Fibroblast of peridontal ligament (primary cell): ENCODE measurements around the gene PI4K2A.
"Not testable (repeated sequence)": the region's sequence is repeated elsewhere in the genome, so short reads cannot be mapped to it uniquely, and the experiment has no call there.

Experiments
- DNase-seq: peaks from one replicate; pipeline ENCODE4 v3.0.0-alpha.2; 2010; ENCODE audit errors: extremely low read depth

The PI4K2A gene

DNA sequence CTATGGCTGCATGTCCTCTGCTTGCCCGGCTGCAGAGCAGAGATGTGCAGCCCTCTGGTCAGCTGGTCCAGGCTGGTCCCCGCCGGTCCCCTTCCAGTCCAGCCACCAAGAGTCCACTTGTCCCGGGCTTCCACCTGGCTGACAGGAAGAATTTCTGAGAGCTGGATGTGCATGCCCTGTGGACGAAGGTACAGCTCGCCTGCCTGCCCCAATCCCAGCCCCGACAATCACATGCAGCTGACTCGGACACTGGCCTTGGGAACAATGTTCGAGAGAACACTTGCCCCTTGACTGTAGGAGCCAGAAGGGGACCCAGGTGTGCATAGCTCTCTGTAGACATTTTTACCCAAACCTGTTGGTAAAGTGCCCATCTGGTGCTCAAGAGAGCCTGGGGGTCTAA lies 34.8 kb downstream of the PI4K2A start:
- DNase-seq: no peak

DNA sequence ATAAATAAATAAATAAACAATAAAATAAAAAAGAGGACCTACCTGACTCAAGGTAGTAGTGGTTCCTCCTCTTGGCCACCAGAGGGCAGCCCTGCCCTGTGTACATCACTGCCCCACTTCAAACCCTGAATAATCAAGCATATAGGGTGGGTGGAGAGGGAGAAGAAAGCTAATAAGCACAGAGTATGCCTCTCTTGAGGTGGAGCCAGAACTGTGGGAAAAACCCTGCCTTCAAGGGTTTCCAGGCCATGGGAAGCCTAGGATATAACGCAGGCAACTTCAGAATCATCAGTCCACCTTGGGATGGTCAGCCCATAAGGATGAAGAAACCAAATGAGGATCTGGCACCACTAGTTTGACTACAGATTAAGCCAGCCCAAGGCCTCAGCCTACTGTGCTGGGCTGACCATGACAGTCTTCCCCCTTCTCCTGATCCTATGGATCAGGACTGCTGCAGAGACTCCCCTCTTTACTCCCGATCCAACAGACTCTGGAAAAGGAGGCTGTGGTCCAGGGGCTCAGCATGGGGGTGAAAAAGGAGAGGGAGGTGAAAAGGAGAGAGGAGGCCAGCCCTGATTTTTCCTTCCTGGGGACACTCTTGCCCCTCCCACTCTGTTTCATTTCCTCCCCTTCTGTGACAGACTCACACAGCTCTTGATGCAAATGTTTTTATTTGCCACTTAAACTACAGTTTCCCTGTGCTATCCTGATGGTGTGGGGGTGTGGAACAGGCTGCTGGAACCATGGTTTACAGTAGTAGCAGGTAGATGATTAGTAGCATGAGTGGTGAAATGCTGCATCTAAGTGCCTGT lies 36.5 kb downstream of the PI4K2A start:
- DNase-seq: peak; percentile 66

DNA sequence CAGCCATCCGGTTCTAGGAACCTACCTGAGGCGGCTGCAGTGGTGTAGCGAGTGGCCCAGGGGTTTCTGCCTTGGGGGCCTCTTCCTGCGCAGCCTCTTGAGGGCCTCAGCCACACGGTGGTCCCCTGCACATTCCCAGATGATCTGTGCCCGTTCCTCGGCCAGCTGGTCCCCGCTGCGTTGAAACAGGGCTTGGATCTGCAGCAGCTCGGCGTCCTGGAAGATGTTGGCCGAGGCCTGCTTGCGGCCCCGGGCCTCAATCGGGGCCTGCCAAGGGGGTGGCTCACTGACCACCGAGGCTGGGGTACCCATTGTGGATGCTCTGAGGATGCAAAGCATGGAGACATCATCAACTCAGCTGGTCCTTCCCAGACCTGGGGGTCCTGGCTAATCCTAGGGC lies 39.1 kb downstream of the PI4K2A start:
- no peak for DNase-seq

DNA sequence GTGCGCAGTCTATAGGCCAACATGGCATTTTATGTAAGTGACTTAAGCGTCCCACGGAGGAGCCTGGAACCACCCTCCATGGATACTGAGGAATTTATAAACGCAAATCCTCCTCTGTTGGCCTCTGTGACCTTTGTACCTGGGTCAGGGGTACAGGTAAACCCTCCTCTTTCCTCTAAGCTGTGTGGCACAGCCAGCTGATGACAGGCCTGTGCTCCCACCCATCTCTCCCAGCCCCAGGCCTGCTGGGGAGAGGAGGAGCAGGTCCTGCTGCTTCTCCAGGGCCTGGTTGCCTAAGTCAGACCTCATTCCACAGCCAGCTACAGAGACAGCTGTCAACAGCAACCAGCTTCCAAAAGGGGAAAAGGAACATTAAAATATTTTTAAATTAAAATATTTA lies 41.6 kb downstream of the PI4K2A start:
- no peak for DNase-seq

DNA sequence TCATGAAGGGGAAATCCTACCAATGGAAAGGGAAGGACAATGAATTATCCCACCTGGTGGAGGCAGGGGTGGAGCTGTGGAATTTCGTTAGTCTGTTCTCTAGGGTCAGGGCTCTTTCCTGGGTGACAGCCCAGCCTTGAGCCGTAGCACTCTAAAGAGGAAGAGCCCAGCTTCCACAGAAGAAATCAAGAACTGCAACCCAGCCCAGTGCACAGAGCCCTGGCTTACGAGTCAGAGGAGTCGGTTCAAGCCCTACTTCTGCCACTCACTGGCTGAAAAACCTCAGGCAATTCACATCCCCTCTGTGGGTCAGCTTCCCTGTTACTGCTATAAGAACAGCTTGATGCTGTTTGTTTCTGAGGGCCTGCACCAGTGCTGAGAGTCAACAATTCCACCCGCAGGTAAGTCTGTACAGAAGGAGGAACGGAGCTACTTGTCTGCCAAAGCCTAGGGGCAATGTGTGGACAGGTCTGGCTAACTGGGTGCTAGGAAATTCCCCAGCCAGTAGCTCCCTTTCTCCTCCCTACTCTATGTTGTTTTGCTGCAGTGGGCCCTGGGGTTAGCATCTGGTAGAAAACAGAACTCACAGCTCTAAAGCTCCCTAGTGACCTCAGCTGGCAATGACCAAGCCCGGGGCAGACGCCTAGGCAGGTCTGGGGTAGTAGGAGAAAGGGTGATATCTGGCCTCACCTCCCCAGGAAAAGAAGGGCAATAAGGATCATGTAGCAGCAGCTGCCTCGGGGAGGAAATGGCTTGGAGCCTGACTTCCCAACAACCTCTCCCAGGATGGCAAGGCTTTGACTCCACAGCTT lies 43.3 kb downstream of the PI4K2A start:
- DNase-seq: peak; percentile 42

DNA sequence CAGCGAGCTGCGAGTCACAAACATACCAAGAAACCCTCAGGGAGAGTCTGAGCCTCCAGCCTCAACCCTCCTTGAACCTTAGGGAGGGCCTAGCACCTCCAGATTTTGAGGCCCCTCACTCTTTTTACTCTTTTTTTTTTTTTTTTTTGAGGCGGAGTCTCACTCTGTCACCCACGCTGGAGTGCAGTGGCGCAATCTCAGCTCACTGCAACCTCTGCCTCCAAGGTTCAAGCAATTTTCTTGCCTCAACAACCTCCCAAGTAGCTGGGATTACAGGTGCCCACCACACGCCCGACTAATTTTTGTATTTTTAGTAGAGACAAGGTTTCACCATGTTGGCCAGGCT lies 43.9 kb downstream of the PI4K2A start:
- DNase-seq: not testable (repeated sequence)

DNA sequence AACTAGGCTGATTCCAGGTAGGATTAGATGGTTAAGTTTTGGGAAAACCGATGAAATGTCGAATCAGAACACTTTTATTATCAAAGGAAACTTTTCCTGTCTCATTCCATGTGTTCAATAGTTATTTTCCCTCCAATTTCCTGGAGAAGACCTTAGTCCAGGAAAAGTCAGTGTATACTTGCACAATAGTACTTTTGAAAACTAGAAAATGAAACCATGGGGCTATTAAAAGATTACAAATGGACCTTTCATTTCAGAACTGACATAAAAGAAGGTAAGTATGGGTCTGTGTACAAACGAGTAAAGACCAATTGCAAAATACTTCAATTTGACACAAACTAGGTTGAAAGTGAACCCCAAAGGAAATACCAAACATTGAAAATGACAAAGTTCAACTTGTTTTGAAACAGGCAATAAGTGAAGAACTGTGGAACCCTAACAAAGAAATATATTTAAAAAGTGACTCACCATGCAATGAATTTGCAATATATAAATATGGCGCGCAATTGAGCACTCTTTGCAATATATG lies 44.5 kb downstream of the PI4K2A start:
- DNase-seq: peak; percentile 40

DNA sequence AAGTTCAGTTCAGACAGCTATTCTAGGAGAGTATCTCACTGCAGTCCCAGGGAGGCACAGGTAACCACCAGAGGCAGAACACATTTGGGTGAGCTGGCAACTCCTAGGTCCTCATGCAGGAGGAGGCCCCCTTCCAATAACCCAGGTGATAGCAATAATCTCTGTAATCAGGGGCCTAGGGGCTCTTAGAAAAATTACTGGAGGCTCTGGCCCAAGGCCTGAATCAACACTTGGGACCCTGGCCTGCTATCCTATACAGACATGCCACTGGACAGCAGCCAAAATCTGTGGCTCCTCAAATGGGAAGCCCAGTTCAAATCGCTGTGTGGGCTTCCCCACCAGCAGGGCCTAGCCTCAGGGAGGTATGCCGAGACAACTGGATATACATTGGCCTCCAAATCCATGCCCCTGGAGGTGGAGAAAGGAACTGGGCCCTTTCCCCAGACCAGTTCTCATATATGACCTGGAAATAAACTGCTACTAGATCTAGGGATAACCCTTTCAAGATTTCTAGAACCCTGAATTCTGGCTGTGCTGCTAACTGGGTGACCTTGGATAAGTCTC lies 45.0 kb downstream of the PI4K2A start:
- peak; percentile 51 for DNase-seq

DNA sequence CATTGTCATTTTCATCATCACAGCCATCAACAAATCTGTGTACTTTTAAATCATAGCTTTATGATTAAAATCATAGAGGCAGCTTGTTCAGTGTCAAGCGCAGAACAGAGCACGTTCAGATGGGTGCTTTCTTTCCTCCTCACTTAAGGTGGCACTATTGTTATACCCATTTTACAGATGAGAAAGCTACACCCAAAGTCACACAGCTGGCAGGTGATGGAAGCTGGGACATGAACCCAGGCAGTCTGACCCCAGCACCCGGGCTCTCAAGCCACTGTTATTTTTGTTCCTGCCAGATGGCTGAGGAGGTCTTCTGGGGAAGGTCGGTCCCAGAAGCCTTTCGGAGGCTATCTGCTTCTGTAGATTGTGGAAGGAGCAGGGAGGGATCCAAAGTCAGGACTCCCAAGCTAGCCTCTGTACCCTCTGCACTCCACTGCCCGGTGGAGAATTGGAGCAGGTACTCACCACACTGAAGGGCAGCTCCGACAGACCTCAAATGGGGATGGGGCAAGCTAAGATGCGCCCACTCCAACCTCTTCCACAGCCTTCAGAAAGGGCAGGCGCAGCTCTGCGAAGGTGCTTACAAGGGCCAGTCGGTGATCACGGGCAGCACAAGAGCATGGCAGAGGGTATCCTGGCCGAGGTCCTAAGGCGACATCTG lies 46.0 kb downstream of the PI4K2A start:
- DNase-seq: no peak

DNA sequence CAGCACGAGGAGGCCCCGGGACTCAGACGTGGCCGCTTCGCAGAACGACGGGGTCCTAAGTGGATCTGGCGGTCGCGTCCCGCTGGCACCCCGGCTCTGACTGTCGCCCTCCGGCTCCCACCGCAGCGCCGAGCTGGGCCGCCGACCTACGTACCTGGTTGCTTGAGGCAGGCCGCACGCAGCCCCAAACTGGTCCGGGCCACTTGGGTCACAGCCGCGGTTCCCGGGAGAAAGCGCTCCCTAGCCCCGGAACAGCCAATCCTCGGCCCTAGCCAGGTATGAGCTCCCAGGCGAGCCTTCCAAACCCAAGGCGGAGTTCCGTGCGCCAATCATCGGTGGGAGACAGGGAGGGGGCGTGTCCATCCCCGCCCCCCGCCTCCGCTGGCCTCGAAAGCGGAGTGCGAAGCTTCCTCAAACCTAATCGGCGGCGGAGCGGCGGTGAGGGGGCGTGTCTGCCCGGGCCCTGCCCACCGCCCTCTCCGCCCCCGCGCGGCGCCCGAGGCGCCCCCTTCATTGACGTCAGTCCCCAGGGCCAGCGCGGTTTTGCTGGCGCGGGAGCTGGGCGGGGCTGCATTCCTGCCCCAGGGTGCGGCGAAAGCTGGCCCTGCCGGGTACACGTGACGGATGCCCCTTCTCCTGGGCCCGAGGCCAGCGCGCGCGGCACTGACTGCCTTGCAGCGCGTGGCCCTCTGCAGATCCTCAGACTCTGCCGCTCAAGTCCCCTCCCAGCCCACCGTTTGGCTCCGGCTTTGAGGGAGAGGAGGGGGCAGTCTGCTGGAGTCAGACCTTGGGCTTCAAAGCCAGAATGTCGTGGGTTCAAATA lies 46.7 kb downstream of the PI4K2A start, which contains the start of gene AVPI1:
TSS of gene AVPI1 (minus strand) at position 280 of the 823 bp plus-strand sequence. CDS start 7,336 bp downstream, outside the sequence.
- peak; percentile 96 for DNase-seq

DNA sequence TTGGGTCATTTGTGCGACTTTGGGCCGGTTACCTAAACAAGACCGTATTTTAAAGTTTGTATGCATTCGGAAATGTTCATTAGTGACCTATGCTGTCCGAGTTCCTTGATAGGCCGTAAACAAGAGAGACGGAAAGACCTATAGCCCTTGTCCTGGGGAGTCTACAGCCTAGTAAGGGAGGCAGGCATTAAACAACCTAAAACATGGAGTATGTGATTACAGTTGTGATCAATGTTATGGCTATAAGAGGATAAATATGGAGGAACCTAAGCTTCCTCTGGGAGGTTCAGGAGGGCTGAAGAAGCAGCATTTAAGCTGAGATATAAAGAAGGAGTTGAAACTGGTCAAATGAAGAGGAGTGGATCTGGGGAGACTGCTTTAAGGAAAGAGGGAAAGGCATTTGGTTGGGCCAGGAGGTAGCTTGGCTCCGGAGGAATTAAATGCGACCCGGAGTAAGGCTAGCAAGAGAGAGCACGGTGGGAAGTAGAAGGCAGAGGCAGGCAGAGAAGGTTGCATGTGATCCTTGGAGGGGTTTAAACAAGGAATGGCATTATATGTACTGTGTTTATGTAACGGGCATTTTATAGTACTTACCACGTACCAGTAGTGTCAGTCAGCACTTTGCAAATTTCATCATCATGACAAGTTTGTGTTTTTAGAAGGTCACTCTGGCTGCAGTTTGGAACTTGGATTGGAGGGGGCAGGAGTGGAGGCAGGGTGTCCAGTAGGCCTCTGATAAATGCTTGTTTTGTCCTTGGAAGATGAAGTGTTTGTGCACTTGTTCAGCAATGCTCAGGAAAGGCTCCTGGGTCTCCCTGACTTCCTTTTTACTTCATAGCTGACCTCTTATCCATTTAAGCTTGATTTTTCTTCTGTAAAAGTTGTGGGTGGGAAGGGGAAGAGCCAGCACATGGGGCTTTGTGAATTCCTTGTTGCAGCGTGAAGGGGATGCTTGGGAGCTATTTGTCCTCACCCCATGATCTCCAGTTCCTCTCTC lies 47.6 kb downstream of the PI4K2A start:
- DNase-seq: peak; percentile 93

DNA sequence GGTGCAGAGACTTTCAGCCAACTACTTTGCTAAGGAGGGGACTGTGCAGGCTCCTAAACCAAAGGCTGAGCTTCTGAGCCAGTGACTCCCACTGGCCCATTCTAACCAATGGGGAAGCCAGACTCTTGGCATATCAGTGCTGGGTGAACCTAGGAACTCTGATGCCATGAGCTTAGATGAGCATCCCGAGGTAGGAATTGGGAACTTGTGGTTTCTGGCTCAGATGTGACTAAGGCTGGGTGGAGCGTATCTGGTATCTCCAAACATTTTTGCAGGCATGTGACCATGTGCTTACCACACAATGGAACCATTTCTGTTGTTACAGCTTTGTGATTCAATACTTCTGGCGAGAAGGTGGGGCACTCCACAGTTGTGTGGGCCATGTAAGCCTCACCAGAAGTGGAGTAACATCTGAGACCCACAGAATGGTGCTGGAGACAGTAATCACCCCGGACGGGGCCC lies 49.1 kb downstream of the PI4K2A start:
- peak; percentile 100 for DNase-seq

DNA sequence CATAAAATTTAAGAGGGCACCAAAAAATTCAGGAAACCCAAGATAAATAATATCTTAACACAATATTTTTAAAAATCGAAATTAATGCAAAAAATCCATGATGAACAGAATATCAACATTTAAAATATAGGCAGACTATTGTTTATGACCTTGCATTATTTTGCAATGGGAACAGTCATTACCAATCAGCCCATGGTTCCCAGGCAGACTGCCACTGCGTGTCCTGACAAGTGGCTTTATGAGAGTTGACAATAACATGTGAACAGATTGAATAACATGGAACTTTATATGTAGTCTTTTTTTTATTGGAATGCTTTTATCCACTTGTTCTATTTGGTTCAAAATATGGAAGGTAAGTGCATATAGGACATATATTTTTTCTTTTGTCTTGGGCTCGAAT lies 49.7 kb downstream of the PI4K2A start:
- no peak for DNase-seq

DNA sequence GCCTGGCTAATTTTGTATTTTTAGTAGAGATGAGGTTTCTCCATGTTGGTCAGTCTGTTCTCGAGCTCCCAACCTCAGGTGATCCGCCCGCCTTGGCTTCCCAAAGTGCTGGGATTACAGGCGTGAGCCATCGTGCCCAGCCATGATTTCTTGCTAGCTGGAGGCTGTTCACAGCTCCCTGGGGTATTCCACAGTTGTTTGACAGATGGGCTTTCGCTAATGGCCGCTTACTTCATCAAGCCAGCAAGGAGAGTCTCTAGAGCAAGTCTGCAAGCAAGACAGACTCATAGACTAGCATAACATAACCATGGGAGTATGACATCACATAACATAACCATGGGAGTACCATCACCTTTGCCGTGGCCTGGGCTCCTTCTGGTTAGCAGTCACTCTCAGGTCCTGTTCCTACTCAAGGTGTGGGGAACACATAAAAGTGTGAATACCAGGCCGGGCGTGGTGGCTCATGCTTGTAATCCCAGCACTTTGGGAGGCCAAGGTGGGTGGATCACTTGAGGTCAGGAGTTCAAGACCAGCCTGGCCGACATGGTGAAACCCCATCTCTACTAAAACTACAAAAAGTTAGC lies 57.7 kb downstream of the PI4K2A start:
- not testable (repeated sequence) for DNase-seq

DNA sequence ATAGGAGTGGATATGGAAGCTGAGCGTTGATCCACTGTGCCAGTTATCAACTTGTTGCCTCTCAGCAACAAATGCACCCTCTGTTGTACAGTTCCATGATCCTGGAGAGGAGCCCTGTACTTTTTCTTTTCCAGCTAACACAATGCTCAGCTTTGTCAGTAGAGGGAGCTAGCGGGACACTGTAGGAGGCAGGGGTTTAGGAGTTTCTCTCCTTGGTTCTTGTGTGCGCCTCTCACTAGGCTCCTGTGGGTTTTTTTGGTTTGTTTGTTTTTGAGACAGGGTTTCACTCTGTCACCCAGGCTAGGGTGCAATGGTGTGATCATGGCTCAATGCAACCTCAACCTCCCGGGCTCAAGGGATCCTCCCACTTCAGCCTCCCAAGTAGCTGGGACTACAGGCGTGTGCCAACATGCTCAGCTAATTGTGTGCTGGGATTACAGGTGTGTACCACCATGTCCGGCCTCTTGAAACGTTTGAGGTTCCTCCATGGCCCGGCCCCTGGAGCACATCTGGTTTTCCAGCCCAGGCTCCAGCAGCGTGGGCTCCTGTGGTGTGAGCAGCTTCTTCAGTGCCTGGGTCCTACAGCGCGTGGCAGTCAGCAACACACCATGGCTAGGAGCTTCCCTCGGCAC lies 61.1 kb downstream of the PI4K2A start:
- peak; percentile 89 for DNase-seq

DNA sequence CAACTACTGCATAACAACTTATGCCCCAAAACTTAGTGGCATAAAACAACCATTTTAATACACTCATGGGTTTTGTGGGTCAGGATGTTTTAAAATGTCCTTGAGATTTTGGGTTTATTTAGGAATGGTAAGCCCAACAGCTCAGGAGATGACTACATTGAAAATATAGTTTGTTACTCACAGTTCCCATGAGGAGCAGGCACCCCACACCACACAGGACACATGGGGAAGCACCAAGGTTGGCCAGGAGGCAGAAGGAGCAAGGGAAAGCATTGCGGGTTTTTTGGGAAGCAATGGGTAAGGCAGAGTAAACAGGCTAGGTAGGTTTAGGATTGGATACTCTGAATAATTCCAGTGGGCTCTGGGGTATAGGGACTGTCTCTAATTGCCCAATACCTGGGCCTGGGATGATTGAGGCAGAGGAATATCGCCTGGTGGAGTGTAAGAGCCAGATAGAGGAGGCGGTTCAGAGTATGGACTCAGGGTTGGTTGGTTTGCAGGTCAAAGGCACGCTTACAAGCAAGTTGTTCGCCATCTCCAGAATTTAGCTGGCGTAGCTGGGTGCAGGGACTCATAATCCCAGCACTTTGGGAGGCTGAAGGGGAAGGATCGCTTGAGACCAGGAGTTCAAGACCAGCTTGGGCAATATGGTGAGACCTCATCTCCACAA lies 63.1 kb downstream of the PI4K2A start:
- DNase-seq: no peak

DNA sequence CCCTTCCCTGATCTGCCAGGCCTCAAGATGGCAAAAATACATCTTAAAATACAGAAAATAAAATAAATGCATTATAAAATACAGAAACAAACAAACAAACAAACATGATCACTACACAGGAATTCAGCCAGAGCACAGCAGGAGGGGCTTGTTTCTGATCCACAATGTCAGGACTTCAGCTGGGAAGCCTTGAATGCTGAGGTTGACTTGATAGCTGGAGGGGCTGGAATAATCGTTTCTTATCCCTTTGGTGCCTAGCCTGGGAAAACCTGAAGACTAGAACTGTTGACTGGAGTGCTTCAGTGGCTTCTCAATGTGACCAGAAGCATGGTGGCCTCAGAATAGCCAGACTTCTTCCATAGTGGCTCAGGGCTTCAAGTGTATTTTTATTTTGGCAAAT lies 63.9 kb downstream of the PI4K2A start:
- DNase-seq: no peak

DNA sequence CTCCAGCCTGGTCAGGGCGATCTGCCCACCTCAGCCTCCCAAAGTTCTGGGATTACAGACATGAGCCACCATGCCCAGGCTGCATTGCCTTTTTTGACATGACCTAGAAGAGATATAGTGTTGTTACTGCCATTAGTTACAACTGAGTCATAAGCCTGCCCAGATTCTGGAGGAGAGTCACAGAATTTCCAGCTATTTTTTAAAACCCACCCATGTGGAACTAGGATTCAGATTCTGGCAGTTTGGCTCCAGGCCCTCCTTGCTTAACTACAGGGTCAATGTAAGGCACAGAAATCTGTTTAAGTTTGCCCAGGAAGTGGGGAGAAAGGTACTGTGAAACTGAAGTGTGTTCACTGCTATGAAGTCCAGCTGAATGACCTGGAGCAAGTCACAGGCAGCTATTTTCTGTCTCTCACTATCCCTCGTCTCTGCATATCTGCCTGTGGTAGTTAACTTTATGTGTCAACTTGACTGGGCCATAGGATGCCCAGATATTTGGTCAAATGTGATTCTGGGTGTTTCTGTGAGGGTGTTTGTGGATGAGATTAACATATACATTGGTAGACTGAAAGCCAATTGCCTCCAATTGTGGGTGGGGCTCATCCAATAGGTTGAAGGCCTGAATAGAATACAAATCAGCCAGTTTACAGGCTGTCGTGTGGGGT lies 64.7 kb downstream of the PI4K2A start:
- no peak for DNase-seq
